GM18951 (cell line): Measurements from ENCODE around the gene EDIL3.
"Not testable (repeated sequence)": the region's sequence is repeated elsewhere in the genome, so short reads cannot be mapped to it uniquely, and the experiment has no call there.

Source experiments
- POLR2A ChIP-seq: IDR thresholded peaks from 4 replicates; pipeline ENCODE4 v1.6.1; 2011; ENCODE audit warnings: mild to moderate bottlenecking; ENCODE audit not compliant: insufficient read length, insufficient read depth; ENCODE audit errors: extremely low read depth
- in situ Hi-C: fragments of 300-500 bp; cut with MboI; formaldehyde crosslinking; loops from one replicate; pipeline ENCODE4 v1.12.0; 2022; ENCODE audit warnings: low sequenced_read_pairs, mixed read lengths, inconsistent platforms; ENCODE audit not compliant: unreplicated experiment

EDIL3 gene

DNA sequence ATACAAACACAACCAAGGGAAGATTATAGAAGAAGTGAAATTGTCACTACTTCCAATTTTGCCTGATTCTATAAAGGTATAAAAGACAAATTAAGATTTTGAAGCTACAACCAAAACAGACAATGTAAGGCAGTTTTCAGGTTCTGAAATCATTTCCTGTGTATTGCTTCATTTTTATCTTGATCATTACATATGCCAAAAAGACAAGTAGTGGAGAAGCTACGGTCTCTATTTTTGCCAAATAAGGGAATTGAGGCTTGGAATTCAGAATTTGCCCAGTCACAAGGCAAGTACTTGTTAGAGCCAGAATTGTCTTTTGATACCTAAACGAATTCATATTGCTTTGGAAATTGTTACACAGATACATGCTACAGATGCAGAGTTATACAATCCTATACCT, 20.6 kb downstream of the EDIL3 start:
- in situ Hi-C loops = no loop called here
- no peak for TF ChIP-seq POLR2A

DNA sequence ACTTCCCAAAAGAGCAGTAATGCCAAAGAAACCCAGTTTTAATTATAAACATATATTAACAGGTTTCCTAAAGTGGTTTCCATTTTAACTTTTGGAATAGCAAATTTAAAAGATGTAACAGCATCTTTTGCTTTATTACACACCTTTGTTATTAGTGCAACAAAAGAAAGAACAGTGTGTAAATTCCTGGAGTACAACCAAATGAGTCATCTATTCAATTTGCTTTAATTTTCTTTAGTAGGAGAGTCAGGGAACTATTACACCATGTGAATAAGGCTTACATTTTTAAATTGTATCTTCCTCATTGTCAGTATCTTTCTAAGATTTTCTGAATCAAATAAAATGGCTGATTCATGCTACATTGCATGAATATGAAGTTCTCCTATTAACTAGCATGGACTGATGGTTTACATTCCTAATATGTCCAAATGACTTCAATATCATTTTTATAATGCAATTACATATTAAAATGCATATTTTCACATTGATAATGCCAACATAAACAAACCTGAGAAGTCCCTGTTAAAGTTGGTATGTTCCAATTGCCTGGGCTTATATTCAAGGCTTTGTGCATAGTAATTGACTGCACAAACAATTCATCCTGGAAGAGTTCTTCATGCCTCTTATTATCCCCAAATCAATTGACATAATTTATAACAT, 22.5 kb downstream of the EDIL3 start:
- TF ChIP-seq POLR2A = no peak
- in situ Hi-C loops = no loop called here

DNA sequence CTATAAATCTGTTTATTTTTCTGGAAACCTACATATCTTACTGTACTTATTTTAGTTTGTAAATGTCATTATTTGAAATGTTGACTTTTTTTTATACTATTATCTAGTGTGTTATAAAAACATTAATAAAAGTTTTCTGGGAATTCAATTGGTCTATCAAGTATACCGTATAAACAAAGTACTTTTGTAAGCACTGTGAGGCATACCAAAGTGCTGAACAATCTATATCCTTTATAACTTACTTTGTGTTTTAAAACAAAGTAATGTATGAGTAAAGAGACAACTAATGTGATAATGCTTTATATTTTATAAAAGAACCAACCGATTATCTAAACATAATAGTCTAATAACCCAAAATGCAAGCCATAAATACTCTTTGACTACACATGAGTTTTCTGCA, 23.1 kb downstream of the EDIL3 start:
- in situ Hi-C loops = no loop called here

DNA sequence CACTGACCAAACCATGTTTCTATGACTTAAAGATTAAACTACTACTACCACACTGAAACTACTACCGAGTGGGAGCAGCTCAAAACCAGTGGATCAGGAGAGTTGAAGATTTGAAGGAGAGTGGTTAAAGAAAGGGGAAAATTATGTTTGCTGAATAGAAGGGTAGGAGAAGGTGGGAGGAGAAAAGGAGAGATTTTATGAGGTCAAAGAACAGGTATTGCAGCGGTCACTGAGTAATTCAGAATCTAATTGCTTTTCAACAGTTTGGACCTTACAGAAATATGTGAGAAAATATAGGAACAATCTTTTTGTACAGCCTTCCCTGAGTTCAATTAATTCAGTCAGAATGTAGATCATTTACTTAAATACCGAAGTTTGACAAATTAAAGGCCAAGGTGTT, 24.6 kb downstream of the EDIL3 start:
- TF ChIP-seq POLR2A = no peak
- in situ Hi-C loops = no loop called here

More for the DNA sequence above, 23.1 kb downstream of the EDIL3 start:
- no peak for TF ChIP-seq POLR2A

DNA sequence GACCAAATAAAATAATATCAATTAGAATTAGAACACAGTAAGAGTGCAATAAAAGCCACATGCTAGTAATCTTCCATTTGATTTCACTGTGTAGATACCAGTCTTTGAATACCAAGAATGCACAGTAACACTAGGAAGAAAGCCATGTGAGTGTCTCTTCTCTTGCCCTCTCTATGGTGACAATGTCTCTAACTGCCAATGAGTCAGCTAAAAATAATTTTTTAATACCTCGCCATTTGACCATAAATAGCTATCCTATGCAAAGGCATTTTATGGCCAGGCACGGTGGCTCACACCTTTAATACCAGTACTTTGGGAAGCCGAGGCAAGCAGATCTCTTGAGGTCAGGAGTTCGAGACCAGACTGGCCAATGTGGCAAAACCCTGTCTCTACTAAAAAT, 30.6 kb downstream of the EDIL3 start:
- in situ Hi-C loops = no loop called here
- TF ChIP-seq POLR2A = no peak

DNA sequence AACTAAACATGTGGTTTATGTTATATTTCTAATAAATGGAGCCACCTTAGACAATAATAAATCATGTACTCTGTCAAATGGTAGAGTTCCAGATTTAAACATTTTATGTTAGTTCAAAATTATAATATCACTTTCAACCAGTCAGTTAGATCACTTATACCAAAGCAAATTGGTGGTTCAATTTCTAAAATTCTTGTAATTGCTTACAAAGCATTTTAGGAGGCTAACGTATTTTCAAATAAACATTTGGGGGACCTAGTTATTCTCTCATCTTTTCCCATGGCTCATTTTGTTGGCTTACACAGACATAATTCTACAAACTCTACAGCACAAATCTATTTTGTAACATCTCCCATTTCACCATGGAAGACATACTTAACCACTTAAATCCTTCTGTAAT, 39.9 kb downstream of the EDIL3 start:
- TF ChIP-seq POLR2A = no peak
- in situ Hi-C loops = no loop called here

DNA sequence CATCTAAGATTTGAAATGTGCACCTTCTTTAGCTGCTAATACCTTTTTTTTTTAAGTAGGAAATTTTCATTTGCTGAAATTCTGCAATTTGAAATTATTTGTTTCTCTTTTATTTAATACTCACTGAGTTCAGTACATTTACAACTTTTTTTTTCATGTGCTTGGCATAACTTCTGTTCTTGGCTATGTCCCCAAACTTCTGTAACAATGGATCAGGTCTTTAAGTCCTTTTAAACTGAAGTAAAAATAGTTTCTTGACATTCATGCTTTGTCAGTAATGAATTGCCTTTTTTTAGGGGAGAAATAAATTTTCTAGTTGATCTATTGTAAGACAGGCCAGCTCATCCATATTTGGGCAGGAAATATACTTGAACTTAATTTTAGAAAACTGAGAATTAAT, 41.5 kb downstream of the EDIL3 start:
- no peak for TF ChIP-seq POLR2A
- in situ Hi-C loops = no loop called here

DNA sequence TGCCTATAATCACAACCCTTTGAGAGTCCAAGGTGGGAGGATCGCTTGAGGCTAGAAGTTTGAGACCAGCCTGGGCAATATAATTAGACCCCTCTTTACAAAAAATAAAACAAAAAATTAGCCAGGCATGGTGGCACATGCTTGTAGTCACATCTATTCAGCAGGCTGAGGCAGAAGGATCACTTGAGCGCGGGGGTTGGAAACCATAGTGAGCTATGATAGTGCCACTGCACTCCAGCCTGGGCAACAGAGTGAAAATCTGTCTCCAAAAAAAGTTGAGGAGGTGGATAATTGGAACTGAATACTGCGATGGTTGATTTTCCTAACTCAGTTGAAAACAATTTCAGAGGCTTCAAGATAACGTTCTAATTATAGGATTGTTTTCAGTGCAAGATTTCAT, 52.6 kb downstream of the EDIL3 start:
- TF ChIP-seq POLR2A = no peak
- in situ Hi-C loops = no loop called here

DNA sequence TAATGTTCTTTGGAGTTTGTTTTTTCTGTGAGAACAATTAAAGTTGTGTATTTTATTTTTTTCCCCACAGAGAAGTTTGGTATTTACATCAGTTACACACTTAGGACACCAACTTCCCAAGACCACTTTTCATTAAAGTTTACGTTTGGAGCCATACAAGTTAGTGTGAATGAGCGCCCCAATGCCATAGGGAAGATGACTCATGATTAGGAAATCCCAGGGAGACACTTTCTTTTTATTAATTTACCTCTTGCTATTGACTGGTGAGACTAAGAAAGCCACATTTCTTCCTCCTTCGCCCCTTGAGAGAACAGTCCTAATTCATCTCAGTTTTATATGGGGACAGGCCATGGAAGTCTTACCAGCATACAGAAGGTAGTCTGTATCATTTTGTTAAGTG, 57.1 kb downstream of the EDIL3 start:
- in situ Hi-C loops = no loop called here
- TF ChIP-seq POLR2A = no peak

DNA sequence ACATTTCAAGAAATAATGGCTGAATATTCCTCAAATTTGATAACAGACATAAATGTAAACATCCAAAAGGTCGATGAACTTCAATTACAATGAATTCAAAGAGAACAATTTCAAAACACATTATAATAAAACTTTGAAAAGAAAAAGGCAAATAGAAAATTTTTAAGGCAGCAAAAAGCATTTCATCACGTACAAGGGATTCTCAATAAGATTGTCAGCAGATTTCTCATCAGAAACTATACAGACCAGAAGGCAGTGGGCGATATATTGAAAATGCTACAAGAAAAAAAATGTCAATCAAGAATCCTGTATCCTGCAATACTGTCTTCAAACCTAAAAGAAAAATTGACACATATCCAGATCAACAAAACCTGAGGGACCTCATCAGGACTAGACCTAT, 62.0 kb downstream of the EDIL3 start:
- TF ChIP-seq POLR2A = no peak
- in situ Hi-C loops = no loop called here

DNA sequence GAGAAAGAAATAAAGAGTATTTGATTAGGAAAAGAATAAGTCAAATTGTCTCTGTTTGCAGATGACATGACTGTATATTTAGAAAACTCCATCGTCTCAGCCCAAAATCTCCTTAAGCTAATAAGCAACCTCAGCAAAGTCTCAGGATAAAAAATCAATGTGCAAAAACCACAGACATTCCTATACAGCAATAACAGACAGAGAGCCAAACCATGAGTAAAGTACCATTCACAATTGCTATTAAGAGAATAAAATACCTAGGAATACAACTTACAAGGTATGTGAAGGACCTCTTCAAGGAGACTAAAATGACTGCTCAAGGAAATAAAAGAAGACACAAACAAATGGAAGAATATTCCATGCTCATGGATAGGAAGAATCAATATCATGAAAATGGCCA, 66.9 kb downstream of the EDIL3 start:
- in situ Hi-C loops = not testable (repeated sequence)

DNA sequence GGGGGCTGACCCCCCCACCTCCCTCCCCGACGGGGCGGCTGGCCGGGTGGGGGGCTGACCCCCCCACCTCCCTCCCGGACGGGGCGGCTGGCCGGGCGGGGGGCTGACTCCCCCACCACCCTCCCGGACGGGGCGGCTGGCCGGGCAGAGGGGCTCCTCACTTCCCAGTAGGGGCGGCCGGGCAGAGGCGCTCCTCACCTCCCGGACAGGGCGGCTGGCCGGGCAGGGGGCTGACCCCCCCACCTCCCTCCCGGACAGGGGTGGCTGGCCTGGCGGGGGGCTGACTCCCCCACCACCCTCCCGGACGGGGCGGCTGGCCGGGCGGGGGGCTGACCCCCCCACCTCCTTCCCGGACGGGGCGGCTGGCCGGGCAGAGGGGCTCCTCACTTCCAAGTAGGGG, 72.4 kb downstream of the EDIL3 start:
- in situ Hi-C loops = not testable (repeated sequence)

DNA sequence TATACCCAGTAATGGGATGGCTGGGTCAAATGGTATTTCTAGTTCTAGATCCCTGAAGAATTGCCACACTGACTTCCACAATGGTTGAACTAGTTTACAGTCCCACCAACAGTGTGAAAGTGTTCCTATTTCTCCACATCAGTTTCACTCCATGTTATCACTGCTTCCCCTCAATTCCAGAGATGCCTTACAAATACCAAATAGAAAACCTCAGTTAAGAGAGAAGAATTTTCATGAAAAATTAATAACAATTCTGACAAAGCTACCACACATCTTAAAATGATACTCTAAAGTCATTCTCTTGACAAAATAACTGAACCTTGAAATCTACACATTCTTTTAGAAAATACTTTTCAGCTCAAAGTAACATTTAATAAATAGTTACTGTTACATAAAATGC, 74.8 kb downstream of the EDIL3 start:
- in situ Hi-C loops = not testable (repeated sequence)

DNA sequence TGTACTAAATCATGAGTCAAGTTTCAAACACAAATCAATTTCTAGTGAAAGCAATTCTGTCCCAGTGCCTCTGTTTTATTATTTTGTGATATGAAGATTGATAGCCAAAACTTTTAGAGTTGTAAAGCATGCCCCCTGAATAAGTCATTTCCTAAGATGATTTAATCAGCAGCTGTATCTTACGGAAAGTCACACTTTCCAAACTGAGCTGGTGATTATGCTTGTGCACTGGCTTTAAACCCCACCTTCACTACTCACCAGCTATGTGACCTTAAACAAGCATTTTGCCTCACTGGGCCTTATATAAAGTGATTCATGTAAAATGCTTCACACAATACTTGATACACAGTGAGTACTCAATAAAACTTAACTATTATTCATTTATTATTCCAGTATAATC, 78.1 kb downstream of the EDIL3 start:
- no peak for TF ChIP-seq POLR2A
- in situ Hi-C loops = no loop called here

DNA sequence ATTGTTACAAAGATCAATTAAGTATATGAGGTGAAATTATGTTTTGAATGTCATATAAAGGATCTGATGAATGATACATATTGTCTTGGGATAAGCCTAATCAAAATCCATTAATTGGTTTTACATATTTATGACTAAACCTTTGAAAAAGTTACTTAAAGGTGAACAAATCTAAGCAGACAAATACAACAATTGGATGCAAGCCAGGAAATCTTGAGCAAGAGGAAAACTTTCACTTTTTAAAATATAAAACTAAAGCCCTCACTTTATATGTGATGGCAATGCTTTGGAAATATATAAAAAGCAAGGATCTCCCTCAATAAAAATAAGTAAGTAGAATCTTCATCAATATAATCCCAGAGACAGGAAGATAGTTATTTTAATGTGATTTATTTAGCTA, 80.1 kb downstream of the EDIL3 start:
- no peak for TF ChIP-seq POLR2A
- in situ Hi-C loops = no loop called here

DNA sequence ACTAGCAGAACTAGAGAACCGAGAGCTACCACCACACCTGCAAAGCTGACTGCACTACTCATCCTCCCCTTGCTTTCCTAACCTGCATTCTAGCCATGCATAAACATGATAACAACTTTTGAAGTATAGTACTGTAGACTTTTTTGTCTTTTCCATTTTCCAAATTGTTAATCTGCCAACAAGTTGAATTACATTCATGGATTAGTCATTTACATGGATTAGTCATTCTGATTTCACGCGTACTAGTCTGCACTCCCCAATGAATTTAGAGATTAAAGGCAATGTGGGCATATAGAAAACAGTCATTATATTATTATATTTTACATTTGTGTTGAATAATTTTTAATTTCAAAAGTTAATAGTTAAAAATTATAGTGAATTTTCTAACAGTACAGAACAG, 81.4 kb downstream of the EDIL3 start:
- TF ChIP-seq POLR2A = no peak
- in situ Hi-C loops = no loop called here

DNA sequence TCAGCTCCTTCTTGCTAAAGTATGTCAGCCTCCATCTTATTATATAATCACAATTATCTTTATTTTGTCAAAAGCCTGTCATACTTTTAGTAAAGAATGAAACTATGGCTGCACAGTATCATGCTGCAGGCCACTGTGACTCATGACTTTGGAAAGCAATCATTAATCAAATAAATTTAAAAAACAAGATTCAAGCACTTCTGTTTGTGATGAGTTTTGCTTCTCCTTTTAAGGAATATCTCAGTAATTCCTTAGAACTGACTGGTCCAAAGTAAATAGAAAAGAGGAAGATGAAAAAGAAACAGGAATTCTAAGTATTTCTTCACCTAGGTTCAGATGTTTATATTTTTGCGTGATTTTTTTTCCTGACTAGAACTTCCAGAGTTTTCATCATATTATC, 83.1 kb downstream of the EDIL3 start:
- in situ Hi-C loops = no loop called here
- no peak for TF ChIP-seq POLR2A
